ENCODE measurements around the gene TWF2.

The TWF2 gene

DNA sequence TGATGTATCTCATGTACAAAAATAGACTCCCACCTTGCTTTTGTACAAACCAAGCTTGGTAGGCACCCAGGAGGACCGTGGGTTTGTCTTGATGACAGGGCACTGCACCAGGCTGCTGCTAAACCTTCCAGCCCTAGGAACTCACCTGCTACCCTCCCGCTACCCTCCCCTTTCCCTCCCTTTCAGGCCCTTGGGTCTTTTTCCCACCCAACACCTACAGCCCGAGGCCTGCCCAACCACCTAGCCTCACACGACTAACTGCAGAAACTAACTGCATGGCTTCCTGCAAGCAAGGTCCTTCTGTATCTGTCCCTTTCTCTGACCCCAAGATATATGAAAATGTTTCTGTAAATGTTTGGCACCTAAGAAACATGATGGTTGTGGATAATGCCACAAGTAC, 17.7 kb upstream of the TWF2 start:
- no peak for DNase-seq

DNA sequence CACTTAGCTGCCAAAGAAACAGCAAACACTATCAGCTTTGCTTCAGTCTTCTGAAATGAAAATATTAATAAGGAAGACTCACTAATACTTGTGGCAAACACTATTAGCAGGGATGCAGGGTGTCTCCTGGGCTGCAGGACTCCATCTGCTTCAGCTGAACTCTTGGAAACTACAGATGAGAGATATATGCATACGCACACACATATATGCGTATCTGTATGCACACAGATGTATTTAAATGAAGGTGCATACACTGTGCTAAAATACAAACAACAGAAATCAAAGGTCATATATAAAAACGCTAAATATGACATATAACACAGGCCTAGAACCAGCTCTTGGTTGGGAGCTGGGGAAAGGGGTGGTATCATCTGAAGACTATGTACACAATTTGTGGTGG, 17.2 kb upstream of the TWF2 start:
- DNase-seq, result no peak

DNA sequence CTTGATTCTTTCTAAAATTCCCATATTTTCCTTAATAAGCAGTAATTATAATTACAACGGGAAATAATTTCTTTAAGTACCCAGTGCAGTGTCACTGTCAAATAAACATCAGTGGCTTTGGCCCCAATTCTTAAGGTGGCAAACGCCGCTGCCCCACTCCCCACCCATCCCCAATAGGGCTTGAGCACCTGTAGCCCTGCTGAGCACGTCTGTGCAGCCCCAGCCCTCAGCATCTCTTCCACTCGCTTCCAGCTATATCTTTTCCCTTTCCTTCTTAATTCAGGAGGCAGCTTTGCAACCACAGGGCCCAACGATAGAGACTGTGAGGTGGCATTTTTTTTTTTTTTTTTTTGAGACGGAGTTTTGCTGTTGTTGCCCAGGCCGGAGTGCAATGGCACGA, 15.7 kb upstream of the TWF2 start:
- no peak for DNase-seq

DNA sequence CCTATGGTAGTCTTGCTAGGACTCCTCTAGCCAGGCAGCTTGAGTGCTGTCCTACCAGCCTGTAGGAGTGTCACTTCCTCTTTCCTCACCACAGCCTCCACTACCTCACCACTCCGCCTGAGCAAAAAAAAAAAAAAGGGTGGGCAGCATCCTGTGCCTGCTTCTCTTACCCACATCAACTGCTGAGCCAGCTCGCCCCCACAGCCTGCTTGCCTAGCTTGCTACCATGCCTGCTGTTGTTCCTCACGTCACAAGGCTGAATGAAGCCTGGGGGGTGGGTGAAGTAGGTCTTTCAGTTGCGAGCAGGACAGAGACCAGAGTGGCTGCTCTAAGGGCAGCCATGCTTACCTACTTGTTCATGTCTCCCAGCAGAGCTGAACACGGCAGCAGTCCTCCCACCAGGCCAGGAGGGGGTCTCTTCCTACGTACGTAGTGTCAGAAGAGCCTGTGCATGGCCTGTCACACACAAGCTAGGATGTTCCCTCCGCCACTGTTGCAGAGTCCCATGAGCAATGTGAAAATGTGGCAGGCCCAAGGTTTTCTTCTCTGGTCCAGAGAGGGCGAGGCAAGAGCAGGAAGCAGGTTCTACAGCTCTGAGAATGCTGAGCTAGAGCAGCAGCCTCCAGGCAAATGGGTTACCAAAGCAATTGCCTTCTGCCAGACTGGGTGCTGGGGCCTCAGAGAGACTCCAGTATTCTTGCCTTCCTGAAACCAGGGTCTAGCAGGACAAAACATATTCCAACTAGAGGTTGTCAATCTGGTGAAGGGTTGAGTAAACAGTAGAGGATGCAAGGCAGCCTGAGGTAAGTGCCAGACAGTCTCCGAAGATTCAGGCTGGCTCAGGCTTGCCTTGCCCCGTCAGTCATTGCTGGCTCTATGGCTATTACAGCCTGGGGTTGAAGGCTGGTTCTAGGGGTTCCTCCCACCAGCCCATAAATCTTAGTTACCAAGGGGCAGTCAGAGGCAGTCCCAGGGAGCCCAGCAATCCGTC, 14.7 kb upstream of the TWF2 start:
- DNase-seq, result no peak

DNA sequence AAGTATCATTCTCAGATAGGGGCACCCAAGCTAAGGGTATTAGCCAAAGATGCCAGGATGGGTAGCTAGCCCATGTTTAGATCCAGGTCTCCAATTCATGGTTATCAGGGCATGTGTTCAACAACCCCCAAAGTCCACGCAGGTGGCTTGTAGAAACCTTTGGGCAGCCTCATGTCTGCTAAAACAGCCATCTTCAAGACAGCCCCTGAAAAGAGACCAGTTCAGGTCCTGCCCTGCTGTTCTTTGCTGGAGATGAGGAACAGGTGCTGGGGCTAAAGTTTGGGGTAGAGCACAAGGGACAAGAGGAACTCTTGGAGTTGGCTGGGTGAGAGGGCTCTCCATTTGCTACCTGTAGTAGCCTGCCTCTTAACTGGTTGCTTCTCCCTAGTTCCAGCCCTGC, 11.2 kb upstream of the TWF2 start:
- no peak for DNase-seq

DNA sequence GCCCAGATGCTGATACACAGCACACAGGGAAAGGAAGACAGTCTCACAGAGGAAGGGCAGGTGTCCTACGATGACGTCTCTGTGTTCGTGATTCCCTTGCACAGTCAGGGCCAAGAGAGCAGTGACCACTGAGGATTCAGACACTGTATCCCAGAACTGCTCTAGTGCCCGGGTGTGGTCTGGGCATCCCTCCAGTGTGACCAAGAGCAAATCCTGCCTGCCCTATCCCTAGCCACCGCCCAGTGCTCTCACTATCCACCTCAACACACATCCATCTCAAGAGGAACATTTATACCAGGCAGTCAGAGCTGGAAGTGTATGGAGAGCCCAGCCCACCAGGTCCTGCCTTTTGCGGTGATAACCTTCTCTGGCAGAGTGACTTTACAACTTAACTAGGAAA, 10.7 kb upstream of the TWF2 start:
- no peak for DNase-seq

DNA sequence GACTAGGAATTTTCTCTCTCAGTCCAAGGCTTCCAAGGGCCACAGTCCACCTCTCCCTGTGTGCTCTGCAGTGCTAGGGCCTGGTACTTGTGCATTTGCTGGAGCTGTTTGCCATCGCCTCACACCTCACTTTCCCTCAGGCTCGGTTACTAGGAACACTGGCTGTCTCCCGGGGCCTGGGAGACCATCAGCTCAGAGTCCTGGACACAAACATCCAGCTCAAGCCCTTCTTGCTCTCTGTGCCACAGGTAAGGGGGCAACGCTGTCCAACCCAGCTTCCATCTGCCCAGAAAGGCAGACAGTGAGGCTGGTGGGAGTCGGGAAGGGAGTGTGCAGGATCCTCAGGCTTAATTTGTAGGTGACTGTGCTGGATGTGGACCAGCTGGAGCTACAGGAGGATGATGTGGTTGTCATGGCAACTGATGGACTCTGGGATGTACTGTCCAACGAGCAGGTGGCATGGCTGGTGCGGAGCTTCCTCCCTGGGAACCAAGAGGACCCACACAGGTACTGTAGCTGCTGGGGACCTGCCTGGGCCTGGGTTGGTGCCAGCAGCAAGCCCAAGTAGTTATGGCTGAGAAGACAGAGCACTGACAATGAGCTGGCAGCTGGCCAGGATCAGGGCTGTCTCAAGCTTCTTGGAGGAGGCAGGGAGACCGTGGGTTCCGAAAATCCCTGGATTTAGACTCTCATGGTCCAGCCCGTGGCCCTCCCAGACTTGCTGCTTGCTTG, 10.0 kb upstream of the TWF2 start:
- DNase-seq, result no peak

DNA sequence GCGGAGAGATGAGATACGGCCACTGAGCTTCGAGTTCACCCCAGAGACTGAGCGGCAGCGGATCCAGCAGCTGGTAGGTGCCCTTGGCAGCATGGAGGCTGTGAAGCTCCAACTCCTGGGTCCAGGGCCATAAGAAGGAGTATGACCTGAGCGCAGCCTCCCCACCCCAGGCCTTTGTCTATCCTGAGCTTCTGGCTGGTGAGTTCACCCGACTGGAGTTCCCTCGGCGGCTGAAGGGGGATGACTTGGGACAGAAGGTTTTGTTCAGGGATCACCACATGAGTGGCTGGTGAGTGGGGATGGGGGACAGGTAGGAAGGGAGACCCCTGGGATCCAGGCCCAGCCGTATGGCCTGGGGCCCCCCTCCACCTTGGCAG, 9.2 kb upstream of the TWF2 start:
- DNase-seq, result no peak

DNA sequence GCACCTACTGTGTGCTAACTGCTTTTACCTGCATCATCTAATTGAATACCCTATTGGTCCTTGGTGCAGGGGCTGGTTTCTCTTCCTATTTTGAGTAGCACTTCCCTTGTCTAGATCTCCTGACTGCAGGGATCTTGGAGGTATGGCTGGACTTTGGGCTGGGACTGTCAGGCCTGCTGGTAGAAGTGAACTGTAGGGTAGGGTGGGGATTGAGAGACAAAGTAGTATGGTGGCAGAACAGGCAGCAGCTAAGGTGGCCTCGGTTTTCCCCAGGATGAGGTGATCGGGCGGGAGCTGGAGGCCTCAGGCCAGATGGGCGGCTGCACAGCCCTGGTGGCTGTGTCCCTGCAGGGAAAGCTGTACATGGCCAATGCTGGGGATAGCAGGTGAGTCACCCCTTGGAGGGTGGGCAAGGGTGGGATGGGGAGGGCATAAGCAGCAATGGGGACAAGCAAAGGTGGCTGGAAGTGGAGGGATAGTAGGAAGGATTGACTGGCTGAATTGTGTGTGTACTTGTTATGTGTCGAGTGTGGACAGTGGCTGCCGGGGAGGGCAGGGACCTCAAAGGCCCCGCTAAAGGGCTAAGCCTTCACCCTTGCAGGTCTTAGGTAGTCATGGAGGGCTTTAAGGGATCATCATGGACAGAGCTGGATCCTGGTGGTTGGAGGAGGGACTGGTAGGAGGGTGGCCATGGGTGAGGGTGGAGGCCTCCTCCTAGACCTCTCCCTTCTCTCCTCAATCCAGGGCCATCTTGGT, 8.6 kb upstream of the TWF2 start:
- DNase-seq, result no peak

DNA sequence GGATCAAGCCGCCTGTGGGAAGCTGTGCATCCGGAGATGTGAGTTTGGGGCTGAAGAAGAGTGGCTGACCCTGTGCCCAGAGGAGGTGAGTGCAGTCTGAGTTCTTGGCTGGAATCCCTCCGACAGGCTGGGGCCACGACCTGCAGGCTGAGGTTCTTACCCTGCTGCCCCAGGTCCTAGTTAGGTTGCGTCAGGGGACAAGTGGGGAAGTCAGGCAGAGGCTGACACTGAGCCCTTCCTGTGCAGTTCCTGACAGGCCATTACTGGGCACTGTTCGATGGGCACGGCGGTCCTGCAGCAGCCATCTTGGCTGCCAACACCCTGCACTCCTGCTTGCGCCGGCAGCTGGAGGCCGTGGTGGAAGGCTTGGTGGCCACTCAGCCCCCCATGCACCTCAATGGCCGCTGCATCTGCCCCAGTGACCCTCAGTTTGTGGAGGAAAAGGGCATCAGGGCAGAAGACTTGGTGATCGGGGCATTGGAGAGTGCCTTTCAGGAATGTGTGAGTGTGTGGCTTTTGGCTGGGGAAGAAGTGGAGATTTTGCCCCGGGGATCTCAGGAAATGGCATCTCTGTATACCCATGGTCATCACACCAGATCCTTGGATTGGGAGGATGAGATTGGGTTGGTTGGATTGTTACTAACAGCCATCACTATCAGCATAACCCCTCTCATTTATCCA, 7.9 kb upstream of the TWF2 start:
- DNase-seq, result no peak

DNA sequence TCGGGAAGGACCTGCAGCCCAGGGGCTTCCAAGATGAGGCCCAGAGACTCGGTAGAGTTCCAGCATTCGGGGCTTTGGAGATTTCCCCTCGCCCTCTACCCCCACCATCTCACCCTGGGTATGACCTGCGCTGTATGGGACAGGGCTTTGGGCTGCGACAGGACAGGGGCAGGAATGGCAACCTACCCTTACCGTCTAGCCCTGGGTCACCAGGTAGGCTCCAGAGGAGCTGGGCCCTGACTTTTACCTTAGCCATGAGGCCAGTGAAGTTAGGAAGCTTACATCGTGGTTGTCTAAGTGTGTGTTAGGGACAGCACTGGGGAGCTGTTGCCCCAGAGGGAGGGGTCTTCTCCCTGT, 7.3 kb upstream of the TWF2 start:
- DNase-seq, result no peak

DNA sequence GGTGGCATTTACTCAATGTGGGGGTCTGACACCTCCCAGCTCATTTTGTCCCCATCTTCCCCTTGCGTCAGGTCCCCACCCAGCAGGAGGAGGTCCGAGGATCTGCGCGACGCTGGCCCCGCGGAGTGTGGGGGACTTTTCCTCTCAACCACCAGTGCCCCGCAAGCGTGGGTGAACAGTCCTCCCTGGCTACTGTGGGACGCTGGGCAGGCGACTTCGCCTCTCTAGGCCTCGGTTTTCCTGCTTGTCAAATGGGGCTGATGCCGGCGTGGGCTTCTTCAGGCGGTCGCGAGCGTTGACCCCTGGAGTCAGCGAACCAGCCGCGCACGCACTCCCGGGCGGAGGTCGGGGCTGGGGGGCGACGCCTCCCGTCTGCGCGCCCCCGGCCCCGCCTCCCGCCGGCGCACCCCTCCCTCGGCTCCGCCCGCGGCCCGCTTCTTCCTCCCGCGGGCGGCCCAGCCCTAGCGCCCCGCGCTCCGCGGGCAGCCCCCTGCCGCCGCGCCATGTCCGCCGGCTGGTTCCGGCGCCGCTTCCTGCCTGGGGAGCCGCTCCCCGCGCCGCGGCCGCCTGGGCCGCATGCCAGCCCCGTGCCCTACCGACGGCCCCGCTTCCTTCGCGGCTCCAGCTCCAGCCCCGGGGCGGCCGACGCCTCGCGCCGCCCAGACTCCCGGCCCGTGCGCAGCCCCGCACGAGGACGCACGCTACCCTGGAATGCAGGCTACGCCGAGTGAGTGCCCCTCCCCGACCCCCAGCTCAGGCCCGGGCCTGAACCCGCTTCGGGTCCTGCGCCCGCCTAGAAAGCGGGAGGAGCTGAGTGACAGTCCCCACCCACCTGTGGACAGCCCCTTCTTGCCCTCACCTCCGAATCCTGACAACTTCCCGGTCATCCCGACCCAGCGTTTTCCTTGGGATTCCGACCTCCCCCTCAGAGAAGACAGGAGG, 6.6 kb upstream of the TWF2 start, which contains the start of gene PPM1M:
Gene PPM1M (plus strand): TSS at position 438 of the 942 bp plus-strand sequence. CDS start 66 bp downstream, at position 504.
- DNase-seq, result peak in 1 of 2 experiments; percentile 50

DNA sequence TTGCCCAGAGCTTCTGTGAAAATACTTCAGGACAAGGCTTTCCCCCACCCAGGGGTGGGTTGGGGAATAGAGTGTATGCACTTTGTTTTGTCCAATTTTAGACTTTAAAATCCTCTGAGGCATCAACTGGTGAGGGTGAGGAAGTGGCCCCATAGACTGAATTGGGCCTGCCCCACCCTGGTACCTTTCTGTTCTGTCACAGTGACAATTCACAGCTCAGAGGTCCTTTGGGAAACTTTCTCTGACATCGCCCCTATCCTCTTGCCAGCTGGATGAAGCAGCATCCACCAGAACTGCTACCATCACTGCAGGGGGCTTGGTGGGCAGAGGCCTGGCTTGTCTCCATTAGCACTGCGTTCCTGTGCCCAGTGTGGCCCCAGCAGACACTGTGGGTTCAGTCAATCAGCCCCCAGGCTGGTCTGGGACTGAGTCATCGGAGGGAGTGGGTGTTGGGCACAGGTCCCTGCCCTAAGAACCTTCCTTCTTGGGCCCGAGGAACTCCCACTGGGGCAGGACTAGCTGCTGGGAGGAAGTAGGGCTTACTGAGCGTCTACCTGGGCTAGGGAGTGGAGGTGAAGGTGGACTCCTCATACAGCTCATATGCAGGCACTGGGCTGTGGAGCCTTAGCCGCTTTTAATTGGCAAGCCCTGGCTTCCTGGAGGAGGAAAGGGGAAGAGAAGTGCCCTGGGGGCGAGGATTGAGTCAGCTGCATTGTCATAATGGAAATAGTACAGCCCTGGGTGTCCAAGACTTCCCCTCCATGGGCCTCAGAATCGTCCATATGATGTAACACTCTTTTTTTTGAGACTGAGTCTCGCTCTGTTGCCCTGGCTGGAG, 5.1 kb upstream of the TWF2 start:
- no peak for DNase-seq

DNA sequence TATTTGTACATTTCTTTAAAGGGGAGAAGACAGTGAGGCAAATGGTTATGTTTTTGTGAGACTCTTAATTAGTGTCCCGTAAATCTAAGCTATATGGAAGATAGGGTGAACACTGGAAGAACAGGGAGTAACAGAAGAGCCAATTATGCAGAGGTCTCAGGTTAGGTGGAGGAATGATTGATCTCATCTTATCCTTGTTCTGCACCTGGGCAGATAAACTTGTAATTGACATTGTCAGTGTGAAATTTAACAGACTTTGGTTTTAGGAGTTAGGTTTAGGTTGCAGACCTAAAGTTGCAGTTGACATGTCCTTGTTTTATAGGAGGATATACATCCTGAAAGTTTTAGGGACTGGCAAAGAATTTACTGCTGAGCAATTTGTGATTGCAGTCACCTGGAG, 3.1 kb upstream of the TWF2 start:
- DNase-seq, result no peak

DNA sequence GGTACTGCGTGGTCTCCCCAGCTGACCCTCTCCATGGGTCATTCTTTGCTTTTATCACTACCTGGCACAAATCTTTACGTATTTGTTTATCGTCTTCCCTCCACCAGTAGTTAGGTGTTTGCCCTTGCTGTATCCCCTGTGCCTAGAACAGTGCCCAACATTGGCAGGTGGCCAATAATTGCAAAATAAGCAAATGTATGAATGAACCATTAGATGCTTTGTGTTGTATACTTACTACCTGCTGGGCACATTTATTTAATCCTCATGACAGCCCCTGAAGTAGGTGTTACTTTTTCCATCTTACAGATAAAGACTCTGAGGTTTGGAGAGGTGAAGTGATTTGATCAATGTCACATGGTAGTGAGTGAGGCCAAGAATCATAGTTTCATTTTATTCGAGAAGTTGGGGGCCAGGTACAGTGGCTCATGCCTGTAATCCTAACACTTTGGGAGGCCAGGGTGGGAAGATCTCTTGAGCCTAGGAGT, 2.0 kb upstream of the TWF2 start:
- no peak for DNase-seq

DNA sequence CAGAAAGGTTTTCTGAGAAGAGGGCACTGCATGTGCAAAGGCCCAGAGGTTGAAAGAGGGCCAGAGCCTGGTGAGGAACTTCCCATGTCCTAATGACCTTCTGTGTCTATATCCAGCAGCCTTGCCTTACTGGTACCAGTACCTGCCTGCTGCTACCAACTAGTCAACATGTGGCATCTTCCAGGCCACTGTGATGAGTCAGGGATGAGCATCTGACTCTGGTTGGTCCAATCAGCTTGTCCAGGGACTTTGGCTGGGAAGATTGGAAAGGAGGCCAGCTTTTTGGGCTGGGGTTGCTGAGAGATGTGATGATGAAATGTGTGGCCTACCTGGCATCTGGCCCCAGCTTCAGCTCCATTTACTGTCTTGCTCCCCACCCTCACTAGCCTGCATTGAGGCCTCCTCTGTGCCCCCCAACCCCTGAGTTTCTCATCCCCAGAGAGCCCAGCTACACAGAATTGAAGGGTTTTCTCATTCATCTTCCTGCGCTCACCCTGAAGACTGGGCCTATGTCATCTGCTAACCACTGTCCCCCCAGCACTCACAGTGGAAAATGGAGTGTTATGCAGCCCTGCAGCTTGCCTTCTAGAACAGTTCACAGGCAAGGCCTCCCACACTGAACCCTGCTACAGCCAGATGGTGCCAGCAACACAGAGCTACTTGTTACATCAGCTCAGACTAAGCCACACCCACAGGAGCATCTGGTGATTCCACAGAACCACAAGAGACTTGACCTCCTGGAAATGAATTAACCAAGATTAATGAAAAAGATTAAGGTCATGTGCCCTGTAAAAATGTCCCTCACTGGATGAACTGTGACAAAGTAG, 1.3 kb upstream of the TWF2 start:
- peak in 1 of 2 experiments; percentile 30 for DNase-seq

DNA sequence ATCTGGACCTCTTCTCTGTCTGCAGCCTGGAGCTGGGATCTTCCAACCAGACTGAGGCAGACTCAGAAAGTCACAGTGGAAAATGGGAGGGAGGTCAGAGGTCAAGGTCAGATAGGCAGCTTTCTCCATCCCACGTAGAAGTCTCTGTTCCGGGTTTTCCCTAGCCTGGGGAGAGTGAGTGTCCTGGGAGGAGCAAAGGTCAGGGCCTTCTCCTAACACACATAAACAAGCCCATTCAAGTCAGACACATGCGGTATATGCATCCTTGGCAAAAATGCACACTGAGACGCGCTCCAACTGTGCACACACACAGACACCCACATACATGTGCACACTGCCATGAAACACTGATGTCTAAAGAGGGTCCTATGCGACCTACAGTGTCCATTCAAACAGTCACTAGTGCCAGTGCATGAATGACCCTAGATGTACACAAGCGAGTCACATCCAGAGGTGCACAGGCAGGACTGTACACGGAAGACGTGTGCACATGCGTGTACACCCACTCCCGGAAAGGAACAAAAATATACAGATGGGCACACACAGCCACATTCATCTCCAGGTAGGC, 681 bp downstream of the TWF2 start:
- DNase-seq, result no peak

DNA sequence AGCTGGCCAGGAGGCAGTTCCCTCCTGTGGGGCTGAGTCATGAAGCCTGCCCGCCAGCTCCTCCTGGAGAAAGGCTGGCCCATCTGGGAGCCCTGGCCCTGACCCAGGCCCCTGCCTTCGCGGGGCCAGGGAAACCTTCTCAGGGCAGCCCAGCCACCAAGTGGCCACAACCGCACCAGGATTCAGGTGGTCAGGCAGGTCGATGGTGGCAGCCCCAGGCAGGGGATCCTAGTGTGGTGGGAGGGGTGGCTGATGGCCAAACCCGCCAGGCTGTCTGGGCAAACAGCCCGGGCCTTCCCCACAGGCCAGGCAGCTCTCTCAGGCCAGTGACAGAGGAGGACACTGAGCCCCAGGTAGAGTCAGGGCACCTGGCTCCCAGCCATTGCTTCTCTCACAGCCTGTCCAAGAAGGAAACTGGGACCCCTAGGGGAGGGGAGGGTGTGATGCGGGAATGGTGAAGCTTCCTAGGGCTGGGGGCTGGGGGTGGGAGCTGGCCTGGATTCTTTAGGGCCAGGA, 1.2 kb downstream of the TWF2 start:
- DNase-seq, result peak in 1 of 2 experiments; percentile 32
